ENCODE results near the gene SMCO3. TPM values are rescaled to one million over a fixed set of nuclear protein-coding genes. Genes with fewer than 3 reads are reported as not detected.
A peak's percentile ranks its signal among the peaks of the same experiment; 100 is the strongest.

Gene SMCO3
- total RNA-seq, 1 donor from 2014 or later: 1.4 TPM

DNA sequence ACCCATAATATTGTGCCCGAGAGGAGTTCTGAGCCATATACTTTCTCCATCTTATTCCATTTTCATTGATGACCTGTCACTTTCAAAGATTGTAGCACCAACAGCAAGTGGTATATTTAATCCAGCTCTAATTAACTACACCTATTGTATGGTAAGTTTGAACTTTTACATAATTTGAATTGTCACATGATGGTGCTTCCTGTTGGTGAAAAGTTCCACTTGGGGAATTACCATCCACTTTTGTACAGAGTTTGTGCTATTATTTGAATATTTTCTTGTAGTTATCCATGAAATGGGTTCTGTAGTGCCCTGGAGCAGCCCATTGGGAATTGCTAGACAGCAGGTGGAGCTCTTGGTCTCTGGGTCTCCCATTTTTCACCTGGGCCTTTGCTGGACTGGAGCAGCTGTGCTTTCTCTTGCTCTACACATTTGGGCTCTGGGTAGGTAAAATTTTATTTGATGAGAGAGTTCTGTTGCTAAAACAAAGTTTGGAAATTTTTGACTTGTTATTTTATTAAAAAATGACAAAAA lies 3.0 kb downstream of the SMCO3 start:
- H3K4me3 Mint-ChIP-seq: no peak overlapping the region
- no peaks in the 10 kb centered on the region for H3K27me3 Mint-ChIP-seq (ENCODE audit: low read depth)
- no peaks in the 10 kb centered on the region for H3K9me3 Mint-ChIP-seq
- H3K4me1 Mint-ChIP-seq: peaks cover 11% of the 10 kb centered on the region
- H3K27ac Mint-ChIP-seq: no peak overlapping the region
- no peak for DNase-seq (ENCODE audit: low spot score in 2 of 2, unreplicated experiment in 2 of 2)
- H3K36me3 Mint-ChIP-seq: no peaks in the 10 kb centered on the region
- TF ChIP-seq, protein P1, sequence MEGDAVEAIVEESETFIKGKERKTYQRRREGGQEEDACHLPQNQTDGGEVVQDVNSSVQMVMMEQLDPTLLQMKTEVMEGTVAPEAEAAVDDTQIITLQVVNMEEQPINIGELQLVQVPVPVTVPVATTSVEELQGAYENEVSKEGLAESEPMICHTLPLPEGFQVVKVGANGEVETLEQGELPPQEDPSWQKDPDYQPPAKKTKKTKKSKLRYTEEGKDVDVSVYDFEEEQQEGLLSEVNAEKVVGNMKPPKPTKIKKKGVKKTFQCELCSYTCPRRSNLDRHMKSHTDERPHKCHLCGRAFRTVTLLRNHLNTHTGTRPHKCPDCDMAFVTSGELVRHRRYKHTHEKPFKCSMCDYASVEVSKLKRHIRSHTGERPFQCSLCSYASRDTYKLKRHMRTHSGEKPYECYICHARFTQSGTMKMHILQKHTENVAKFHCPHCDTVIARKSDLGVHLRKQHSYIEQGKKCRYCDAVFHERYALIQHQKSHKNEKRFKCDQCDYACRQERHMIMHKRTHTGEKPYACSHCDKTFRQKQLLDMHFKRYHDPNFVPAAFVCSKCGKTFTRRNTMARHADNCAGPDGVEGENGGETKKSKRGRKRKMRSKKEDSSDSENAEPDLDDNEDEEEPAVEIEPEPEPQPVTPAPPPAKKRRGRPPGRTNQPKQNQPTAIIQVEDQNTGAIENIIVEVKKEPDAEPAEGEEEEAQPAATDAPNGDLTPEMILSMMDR (IDR thresholded peaks at IDR 0.05; ENCODE audit: unreplicated experiment): no peak

DNA sequence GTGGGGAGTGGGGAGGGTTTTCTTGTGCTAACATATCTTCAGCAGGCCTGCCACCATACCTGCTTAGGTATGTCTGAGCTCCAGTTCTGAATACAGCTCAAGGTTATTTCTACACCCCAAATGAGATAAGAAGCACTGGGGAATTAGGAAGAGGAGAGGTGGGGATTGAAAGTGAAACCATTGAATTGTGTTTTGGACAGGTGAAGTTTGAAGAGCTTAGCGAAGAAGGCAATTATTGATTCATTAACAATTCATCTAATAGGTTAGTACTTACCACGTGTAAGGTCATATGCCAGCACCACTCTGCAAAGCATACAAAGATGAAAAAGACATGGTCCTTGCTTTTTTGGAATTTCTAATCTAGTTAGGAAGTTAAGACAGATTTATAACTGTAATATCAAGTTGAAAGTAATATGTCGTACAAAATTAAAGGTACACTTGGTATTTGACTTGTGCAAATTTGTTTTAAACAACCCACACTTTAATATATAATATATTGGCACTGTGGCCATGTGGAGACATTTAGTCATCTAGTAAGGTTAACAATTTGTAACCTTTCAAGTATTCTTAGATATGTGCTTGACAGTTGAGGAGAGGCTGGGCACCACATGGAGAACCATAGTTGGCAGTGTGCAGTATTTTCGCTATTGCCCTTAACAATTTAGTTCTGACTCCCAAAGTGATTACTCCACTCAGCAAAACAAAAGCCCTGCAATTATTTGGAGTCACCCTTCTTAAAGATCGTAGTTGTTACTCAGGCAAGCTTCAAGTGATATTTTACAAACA lies 3.6 kb downstream of the SMCO3 start:
- Mint-ChIP-seq H3K27me3 (ENCODE audit: low read depth) (no peaks in the 10 kb centered on the region), H3K27ac (no peak overlapping the region), H3K4me1 (peaks cover 14% of the 10 kb centered on the region), H3K9me3 (no peaks in the 10 kb centered on the region), H3K36me3 (no peaks in the 10 kb centered on the region), H3K4me3 (no peak overlapping the region)
- no peak for DNase-seq (ENCODE audit: low spot score in 2 of 2, unreplicated experiment in 2 of 2)
- TF ChIP-seq, protein P1 (IDR thresholded peaks at IDR 0.05; ENCODE audit: unreplicated experiment): no peak

DNA sequence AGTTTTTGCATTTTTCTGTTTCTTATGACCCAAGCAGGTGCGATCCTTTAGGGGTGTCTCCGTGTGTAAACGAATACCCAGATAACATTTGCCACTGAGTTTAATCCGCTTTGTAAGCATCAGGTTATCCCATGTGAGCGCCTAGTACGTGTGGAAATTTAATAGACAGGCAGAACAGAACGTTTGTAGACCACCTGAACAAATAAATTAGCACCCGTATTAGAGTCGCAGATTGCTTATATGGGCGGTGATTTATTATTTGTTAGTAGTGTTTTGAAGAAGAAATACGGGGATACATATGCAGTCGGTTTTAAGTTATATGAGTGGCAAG lies 10.2 kb downstream of the SMCO3 start:
- Mint-ChIP-seq H3K9me3 (no peaks in the 10 kb centered on the region), H3K4me3 (no peak overlapping the region), H3K27ac (no peak overlapping the region), H3K27me3 (ENCODE audit: low read depth) (no peaks in the 10 kb centered on the region), H3K36me3 (peaks cover 7% of the 10 kb centered on the region), H3K4me1 (peaks cover 18% of the 10 kb centered on the region)
- no peak for DNase-seq (ENCODE audit: low spot score in 2 of 2, unreplicated experiment in 2 of 2)
- TF ChIP-seq, protein P1 (IDR thresholded peaks at IDR 0.05; ENCODE audit: unreplicated experiment): no peak

DNA sequence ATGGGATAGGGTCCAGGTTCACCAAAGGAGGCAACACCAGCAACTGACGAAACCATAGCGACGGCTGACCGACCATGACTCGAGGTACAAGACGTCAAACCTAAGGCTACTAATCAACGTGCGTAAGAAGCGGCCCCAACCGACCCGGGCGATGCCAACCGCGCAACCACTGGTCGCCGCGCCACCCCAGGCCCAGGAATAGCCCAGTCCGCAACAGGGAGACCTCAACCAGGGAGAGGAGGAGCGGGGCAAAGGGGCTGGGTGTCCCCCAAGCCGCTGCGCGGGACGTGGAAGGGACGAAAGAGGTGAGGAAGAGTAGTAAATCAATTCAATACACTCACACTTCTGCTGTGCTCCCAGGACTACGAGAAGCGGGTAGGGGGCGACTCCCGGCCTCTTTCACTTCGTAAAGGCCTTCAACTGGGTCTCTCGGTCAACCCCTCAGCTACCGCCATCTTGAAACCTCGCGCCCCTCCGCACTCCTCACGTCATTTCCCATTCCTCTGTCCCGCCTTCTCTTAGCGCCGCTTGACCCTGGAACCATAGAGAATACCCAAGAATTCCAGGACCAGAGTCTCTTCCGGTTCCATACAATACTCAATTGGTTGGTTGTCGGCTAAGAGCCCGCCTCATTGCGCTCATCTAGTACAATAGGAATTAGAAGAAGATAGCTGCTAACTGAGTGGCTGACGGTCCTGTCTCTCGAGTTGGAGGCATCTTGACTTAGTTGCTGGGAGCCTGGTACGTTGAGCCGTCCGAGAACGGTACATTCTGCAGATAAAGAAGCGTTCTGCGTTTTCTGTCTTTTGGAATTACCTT lies 10.8 kb downstream of the SMCO3 start, which contains the start of the genes C12orf60 and WBP11:
Gene C12orf60 (plus strand): TSS at position 660 of the 819 bp plus-strand sequence. CDS start 19,266 bp downstream, outside the sequence.
Gene WBP11 (minus strand): TSS at position 468 of the 819 bp plus-strand sequence. CDS start 2,095 bp downstream, outside the sequence.
- no peak within 1 kb of the TSS for H3K27ac Mint-ChIP-seq
- TF ChIP-seq, protein P1 (IDR thresholded peaks at IDR 0.05; ENCODE audit: unreplicated experiment): no peak
- no peak within 1 kb of the TSS for H3K4me3 Mint-ChIP-seq
- H3K36me3 Mint-ChIP-seq: peaks cover 7% of the 10 kb centered on the region
- peaks cover 18% of the 10 kb centered on the region for H3K4me1 Mint-ChIP-seq
- DNase-seq (ENCODE audit: low spot score in 2 of 2, unreplicated experiment in 2 of 2): peak; percentile 71 to 87
- no peaks in the 10 kb centered on the region for H3K9me3 Mint-ChIP-seq
- H3K27me3 Mint-ChIP-seq (ENCODE audit: low read depth): no peaks in the 10 kb centered on the region

DNA sequence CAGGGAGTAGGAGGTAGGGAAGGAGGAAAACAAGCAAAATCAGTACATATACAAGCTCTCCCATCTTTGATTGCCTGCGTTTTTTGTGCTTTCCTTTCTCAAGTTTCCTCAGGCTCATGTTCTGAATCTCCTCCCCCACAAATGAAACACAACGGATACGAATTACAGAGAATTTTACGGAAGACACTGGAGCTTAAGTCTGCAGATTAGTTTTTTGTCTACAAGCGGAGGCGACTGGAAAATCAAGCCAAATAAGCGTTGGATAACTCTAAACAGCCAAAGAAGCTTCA lies 11.3 kb downstream of the SMCO3 start:
- Mint-ChIP-seq H3K27me3 (ENCODE audit: low read depth) (no peaks in the 10 kb centered on the region), H3K4me1 (peaks cover 18% of the 10 kb centered on the region), H3K4me3 (no peak overlapping the region), H3K36me3 (peaks cover 8% of the 10 kb centered on the region), H3K27ac (no peak overlapping the region), H3K9me3 (no peaks in the 10 kb centered on the region)
- TF ChIP-seq, protein P1 (IDR thresholded peaks at IDR 0.05; ENCODE audit: unreplicated experiment): no peak
- DNase-seq (ENCODE audit: low spot score in 2 of 2, unreplicated experiment in 2 of 2): no peak

Measured in mesothelial cell of epicardium (in vitro differentiated cells).